A549 (cell line): Measurements from ENCODE around the gene SHC4. TPM values are rescaled to one million over a fixed set of nuclear protein-coding genes. Genes with fewer than 3 reads are reported as not detected.

ENCODE experiments used
- ATAC-seq, 2 experiments: fragments of 200-7000 bp in 1 of 2; fragments of >200 bp in 1 of 2; cut with Nextera tagmentation in 1 of 2; cut with Tn5 transposase in 1 of 2; 3 replicates each; pipeline versions ENCODE4 v1.8.0 to v1.9.1; 2018 to 2020; ENCODE audit warnings: mild to moderate bottlenecking in 1 of 2, moderate library complexity in 1 of 2
- CTCF ChIA-PET: fragments of 300-600 bp; sonication (Branson Sonifier 250); formaldehyde crosslinking; extraction: SDS; loops from one replicate; lab custom pipeline; 2021; ENCODE audit warnings: antibody characterized with exemption, inconsistent platforms; lab: Yijun Ruan, JAX
- POLR2A ChIA-PET: fragments of 350-600 bp; formaldehyde crosslinking; extraction: SDS; loops from one replicate; lab custom pipeline; 2021; ENCODE audit warnings: antibody characterized with exemption, inconsistent platforms; lab: Yijun Ruan, JAX
- DNase-seq, 2 experiments: peaks; one replicate each; pipeline versions ENCODE4 v3.0.0 to v3.0.0-alpha.2; 2011 to 2016; ENCODE audit warnings: low read depth in 1 of 2, low spot score in 1 of 2
- FAIRE-seq: peaks from 2 replicates; lab custom pipeline; 2011; peaks lifted over from hg19 to GRCh38; lab: Jason Lieb, UNC
- H3K27ac ChIP-seq, 2 experiments: fragments of >200 bp; sonication (Bioruptor Twin); formaldehyde crosslinking; 3 replicates each; pipeline ENCODE4 v1.5.1; 2016 to 2017
- H3K4me1 ChIP-seq: fragments of >200 bp; sonication (Bioruptor Twin); formaldehyde crosslinking; 3 replicates; pipeline ENCODE4 v1.6.1; 2016
- H3K4me2 ChIP-seq: fragments of >200 bp; sonication (Bioruptor Twin); formaldehyde crosslinking; 3 replicates; pipeline ENCODE4 v1.6.1; 2016
- H3K4me3 ChIP-seq: fragments of >200 bp; sonication (Bioruptor Twin); formaldehyde crosslinking; 3 replicates; pipeline ENCODE4 v1.5.1; 2016
- H3K9me3 ChIP-seq: fragments of >200 bp; sonication (Bioruptor Twin); formaldehyde crosslinking; 3 replicates; pipeline ENCODE4 v1.6.1; 2016
- ATOH8 ChIP-seq: fragments of 250-450 bp; sonication (Bioruptor Pico); IDR thresholded peaks from 2 replicates; pipeline ENCODE4 v1.5.0; 2020; ENCODE audit warnings: low read depth, mild to moderate bottlenecking, moderate library complexity
- BHLHE40 ChIP-seq: IDR thresholded peaks from 2 replicates; pipeline ENCODE4 v1.6.1; 2012; ENCODE audit warnings: low read depth, low read length, inconsistent platforms
- CHD4 ChIP-seq: fragments of 200-600 bp; sonication (generic); IDR thresholded peaks from 2 replicates; pipeline ENCODE4 v1.6.1; 2016; ENCODE audit warnings: antibody characterized with exemption, mild to moderate bottlenecking, borderline replicate concordance
- EHMT2 ChIP-seq: fragments of 200-600 bp; sonication (generic); IDR thresholded peaks from 2 replicates; pipeline ENCODE4 v1.6.1; 2016; ENCODE audit warnings: antibody characterized with exemption, low read depth, mild to moderate bottlenecking, moderate library complexity
- FOSL2 ChIP-seq, 2 experiments: fragments of 450-650 bp in 1 of 2; fragments of >200 bp in 1 of 2; sonication (Bioruptor Twin) in 1 of 2; formaldehyde crosslinking; IDR thresholded peaks; 2 replicates each; pipeline versions ENCODE4 v1.5.0 to v1.6.1; 2016 to 2020; ENCODE audit warnings: mild to moderate bottlenecking in 1 of 2, moderate library complexity in 1 of 2
- GATA3 ChIP-seq: IDR thresholded peaks from 2 replicates; pipeline ENCODE4 v1.6.1; 2012; ENCODE audit warnings: borderline replicate concordance
- HOXB13 ChIP-seq: fragments of 250-450 bp; sonication (Bioruptor Pico); IDR thresholded peaks from 2 replicates; pipeline ENCODE4 v1.5.0; 2020; ENCODE audit warnings: low read depth, mild to moderate bottlenecking, moderate library complexity
- HOXB5 ChIP-seq: fragments of 250-450 bp; sonication (Bioruptor Pico); IDR thresholded peaks from 2 replicates; pipeline ENCODE4 v1.5.0; 2020; ENCODE audit warnings: mild to moderate bottlenecking, moderate library complexity
- JUNB ChIP-seq: fragments of >200 bp; sonication (Bioruptor Twin); formaldehyde crosslinking; IDR thresholded peaks from 2 replicates; pipeline ENCODE4 v1.6.1; 2016
- KDM1A ChIP-seq: fragments of 200-600 bp; sonication (generic); IDR thresholded peaks from 2 replicates; pipeline ENCODE4 v1.6.1; 2016; ENCODE audit warnings: low read depth, mild to moderate bottlenecking
- KDM5A ChIP-seq: fragments of 200-600 bp; sonication (generic); IDR thresholded peaks from 2 replicates; pipeline ENCODE4 v1.6.1; 2016; ENCODE audit warnings: antibody characterized with exemption, mild to moderate bottlenecking
- MAFK ChIP-seq: fragments of 450-650 bp; IDR thresholded peaks from 2 replicates; pipeline ENCODE4 v1.6.1; 2014; ENCODE audit not compliant: partially characterized antibody
- MYC ChIP-seq: IDR thresholded peaks from 2 replicates; pipeline ENCODE4 v1.6.1; 2012; ENCODE audit warnings: mild to moderate bottlenecking, inconsistent platforms, low read length, improper control_type of control experiment, borderline replicate concordance
- NPAS2 ChIP-seq: fragments of 250-450 bp; sonication (Bioruptor Pico); IDR thresholded peaks from 2 replicates; pipeline ENCODE4 v1.8.0; 2022; ENCODE audit warnings: mild to moderate bottlenecking, moderate library complexity, borderline replicate concordance
- NR3C1 ChIP-seq: fragments of >200 bp; sonication (Bioruptor Twin); formaldehyde crosslinking; IDR thresholded peaks from 3 replicates; pipeline ENCODE4 v1.6.1; 2017
- PHF8 ChIP-seq: fragments of 200-600 bp; sonication (generic); IDR thresholded peaks from 2 replicates; pipeline ENCODE4 v1.6.1; 2016; ENCODE audit warnings: low read depth, mild to moderate bottlenecking, antibody characterized with exemption, moderate library complexity, borderline replicate concordance
- SMC3 ChIP-seq: fragments of >200 bp; sonication (Bioruptor Twin); formaldehyde crosslinking; IDR thresholded peaks from 3 replicates; pipeline ENCODE4 v1.6.1; 2018; ENCODE audit warnings: inconsistent platforms
- TFCP2L1 ChIP-seq: fragments of 250-450 bp; sonication (Bioruptor Pico); IDR thresholded peaks from 2 replicates; pipeline ENCODE4 v1.5.0; 2021; ENCODE audit warnings: mild to moderate bottlenecking
- TP53 ChIP-seq: fragments of 250-450 bp; sonication (Bioruptor Pico); IDR thresholded peaks from 2 replicates; pipeline ENCODE4 v1.5.0; 2021; ENCODE audit warnings: mild to moderate bottlenecking, moderate library complexity
- ZC3H11A ChIP-seq: fragments of 450-650 bp; IDR thresholded peaks from 2 replicates; pipeline ENCODE4 v1.6.1; 2014; ENCODE audit warnings: antibody characterized with exemption, mild to moderate bottlenecking
- ZFP36 ChIP-seq: fragments of 450-650 bp; IDR thresholded peaks from 2 replicates; pipeline ENCODE4 v1.6.1; 2014; ENCODE audit warnings: borderline replicate concordance; ENCODE audit not compliant: partially characterized antibody
- ZNF302 ChIP-seq: fragments of 250-450 bp; sonication (Bioruptor Pico); IDR thresholded peaks from 2 replicates; pipeline ENCODE4 v1.9.0; 2021; ENCODE audit warnings: inconsistent platforms, mild to moderate bottlenecking, moderate library complexity
- WGBS: methylation state at CpG from one replicate; pipeline ENCODE4 v1.1.6; 2017; ENCODE audit errors: missing lambda C conversion rate; 5-methylcytosine and 5-hydroxymethylcytosine counted together
- polyA plus RNA-seq, 4 experiments: library from polyadenylated mRNA; depleted of rRNA in 3 of 4; stranded (reverse); fragments of >200 nt; fragmentation: RNase III in 1 of 4; extraction: RNeasy Plus Mini Kit Qiagen cat#74134 plus additional on column Dnase treatment in 1 of 4; gene quantifications; 2 replicates in 3 of 4; 3 replicates in 1 of 4; pipeline ENCODE4 v1.2.3, GENCODE V29; 2011 to 2017
- TF ChIP-seq, protein P1 (sequence below): IDR thresholded peaks from 2 replicates; pipeline ENCODE4 v1.6.1; 2012
- TF ChIP-seq, protein P2 (sequence below): fragments of 250-450 bp; sonication (Bioruptor Pico); IDR thresholded peaks from 2 replicates; pipeline ENCODE4 v1.5.0; 2021; ENCODE audit warnings: mild to moderate bottlenecking, moderate library complexity, borderline replicate concordance

The SHC4 gene
- polyA plus RNA-seq, 2 of the 4 experiments (the other 2 are of a cell fraction), result 0.08 to 0.16 TPM

DNA sequence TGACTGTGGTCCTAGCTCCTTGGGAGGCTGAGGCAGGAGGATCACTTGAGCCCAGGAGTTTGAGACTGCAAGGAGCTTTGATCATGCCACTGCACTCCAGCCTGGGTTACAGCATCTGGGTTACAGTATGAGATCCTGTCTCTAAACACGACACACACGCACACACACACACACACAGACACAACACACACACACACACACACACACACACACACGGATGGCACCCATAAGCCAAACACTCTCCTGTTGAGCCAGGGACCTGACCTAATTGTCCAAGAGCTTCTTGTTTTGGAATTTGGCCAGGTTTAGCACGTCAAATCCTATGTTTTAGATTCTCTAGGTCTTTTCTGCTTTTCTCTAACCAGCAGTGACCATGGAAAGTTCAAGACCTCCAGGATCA lies 59.0 kb downstream of the SHC4 start (continued):
- TF ChIP-seq, protein P1, sequence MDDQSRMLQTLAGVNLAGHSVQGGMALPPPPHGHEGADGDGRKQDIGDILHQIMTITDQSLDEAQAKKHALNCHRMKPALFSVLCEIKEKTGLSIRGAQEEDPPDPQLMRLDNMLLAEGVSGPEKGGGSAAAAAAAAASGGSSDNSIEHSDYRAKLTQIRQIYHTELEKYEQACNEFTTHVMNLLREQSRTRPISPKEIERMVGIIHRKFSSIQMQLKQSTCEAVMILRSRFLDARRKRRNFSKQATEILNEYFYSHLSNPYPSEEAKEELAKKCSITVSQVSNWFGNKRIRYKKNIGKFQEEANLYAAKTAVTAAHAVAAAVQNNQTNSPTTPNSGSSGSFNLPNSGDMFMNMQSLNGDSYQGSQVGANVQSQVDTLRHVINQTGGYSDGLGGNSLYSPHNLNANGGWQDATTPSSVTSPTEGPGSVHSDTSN, result no peak

DNA sequence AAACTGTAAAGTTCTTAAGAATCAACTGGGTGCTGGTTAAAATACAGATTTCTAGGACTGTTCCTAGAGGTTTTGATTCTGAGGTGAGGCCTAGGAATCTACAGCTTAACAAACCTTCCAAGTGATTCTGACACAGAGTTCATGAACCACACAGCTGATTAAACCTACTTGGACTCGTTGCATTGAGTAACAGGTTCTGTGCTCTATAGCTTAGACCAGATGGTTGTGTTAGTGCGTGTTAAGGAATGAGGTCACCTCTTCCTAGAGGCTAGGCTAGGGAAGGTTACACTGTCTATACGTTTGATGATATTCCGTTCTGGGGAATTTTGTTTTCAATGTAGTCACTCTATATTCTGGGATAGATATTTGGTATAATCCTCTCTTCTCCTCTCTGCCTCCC lies 63.9 kb downstream of the SHC4 start:
- H3K4me3 ChIP-seq, result no peak overlapping the region
- CTCF ChIA-PET, result no interaction called here
- POLR2A ChIA-PET, result no interaction called here
- TF ChIP-seq TP53 (CRISPR knock-in tag), result no peak
- TF ChIP-seq CHD4, result no peak
- no peak for TF ChIP-seq GATA3
- no peak for TF ChIP-seq JUNB
- no peak for TF ChIP-seq KDM5A
- TF ChIP-seq, protein P2, sequence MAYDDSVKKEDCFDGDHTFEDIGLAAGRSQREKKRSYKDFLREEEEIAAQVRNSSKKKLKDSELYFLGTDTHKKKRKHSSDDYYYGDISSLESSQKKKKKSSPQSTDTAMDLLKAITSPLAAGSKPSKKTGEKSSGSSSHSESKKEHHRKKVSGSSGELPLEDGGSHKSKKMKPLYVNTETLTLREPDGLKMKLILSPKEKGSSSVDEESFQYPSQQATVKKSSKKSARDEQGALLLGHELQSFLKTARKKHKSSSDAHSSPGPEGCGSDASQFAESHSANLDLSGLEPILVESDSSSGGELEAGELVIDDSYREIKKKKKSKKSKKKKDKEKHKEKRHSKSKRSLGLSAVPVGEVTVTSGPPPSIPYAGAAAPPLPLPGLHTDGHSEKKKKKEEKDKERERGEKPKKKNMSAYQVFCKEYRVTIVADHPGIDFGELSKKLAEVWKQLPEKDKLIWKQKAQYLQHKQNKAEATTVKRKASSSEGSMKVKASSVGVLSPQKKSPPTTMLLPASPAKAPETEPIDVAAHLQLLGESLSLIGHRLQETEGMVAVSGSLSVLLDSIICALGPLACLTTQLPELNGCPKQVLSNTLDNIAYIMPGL (CRISPR knock-in tag), result no peak
- no peak for TF ChIP-seq NPAS2
- TF ChIP-seq NR3C1, result no peak
- TF ChIP-seq KDM1A, result no peak
- no peak for TF ChIP-seq BHLHE40
- TF ChIP-seq EHMT2, result no peak
- TF ChIP-seq MAFK, result no peak
- TF ChIP-seq TFCP2L1 (CRISPR knock-in tag), result no peak
- TF ChIP-seq HOXB13 (CRISPR knock-in tag), result no peak
- TF ChIP-seq ZC3H11A, result no peak
- TF ChIP-seq HOXB5, result no peak
- TF ChIP-seq, all 56 proteins: peak for 0
- no peak for FAIRE-seq
- no peak overlapping the region for H3K4me2 ChIP-seq
- DNase-seq, result no peak
- H3K27ac ChIP-seq, result no peak overlapping the region
- 76% methylated on average over 4 of the region's 4 CpGs for WGBS
- H3K9me3 ChIP-seq, result no peaks in the 10 kb centered on the region
- H3K4me1 ChIP-seq, result no peaks in the 10 kb centered on the region
- ATAC-seq, result no peak

DNA sequence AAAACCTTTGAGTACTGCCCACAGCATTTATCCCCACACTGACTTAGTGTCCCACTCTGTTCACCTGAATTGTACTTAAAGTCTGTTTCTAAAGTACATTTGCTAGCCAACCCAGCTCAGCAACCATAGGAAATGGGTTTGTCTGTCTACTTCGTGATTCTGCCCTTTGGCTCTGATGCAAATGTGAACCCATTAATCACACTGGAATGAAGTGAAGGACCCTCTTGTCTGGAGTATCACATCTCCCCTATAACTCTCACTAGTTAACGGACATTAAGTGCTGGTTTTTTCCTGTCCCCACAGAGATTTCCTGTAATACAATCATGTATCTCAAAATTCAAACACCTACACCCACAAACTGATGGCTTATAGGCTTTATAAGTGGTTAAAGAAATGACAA lies 65.3 kb downstream of the SHC4 start:
- Histone ChIP-seq H3K27ac (no peak overlapping the region), H3K4me2 (no peak overlapping the region), H3K4me3 (no peak overlapping the region), H3K9me3 (no peaks in the 10 kb centered on the region), H3K4me1 (no peaks in the 10 kb centered on the region)
- TF ChIP-seq TP53 (CRISPR knock-in tag), result no peak
- no peak for TF ChIP-seq ZNF302
- no peak for TF ChIP-seq SMC3
- TF ChIP-seq PHF8, result no peak
- TF ChIP-seq FOSL2 (IDR thresholded peaks at IDR 0.05), result no peak
- no peak for TF ChIP-seq FOSL2 (CRISPR knock-in tag; IDR thresholded peaks at IDR 0.05)
- no peak for TF ChIP-seq ATOH8 (CRISPR knock-in tag)
- no peak for TF ChIP-seq MYC
- TF ChIP-seq ZFP36, result no peak
- CTCF ChIA-PET, result interaction anchor here (1.0 kb wide), 1 partner anchor 17 kb away, joined by 3 read pairs; no protein-coding TSS in a partner anchor
- ATAC-seq (no peak), DNase-seq (no peak), FAIRE-seq (no peak)
- 57% methylated on average over 2 of the region's 2 CpGs for WGBS
- POLR2A ChIA-PET, result no interaction called here
